CD4-positive, alpha-beta T cell treated with Interleukin-17A for 4 hours (primary cell): Measurements from ENCODE around the gene KCNT2.
"Not testable (repeated sequence)": the region's sequence is repeated elsewhere in the genome, so short reads cannot be mapped to it uniquely, and the experiment has no call there.

Experiments used
- DNase-seq: peaks from one replicate; pipeline ENCODE4 v3.0.0-alpha.2; 2020; ENCODE audit warnings: mixed read lengths

KCNT2 gene

DNA sequence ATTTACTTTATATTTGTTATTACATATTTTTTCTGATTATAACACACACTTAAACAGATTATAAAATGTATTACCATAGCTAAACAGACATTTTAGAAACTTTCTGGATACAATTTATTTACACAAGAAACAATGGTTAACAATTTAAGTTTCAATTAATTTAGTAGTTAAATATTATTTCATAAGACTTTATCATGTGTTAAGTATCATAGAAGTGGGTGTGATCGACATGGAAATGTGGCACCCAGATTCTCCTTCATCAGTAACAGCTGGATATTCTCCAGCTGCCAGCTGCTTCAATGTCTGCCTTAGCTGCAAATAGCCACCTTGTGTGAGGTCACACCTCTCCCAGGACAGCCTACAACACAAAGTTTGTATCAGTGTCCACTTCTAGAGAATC lies 97.8 kb downstream of the KCNT2 start:
- no peak for DNase-seq

DNA sequence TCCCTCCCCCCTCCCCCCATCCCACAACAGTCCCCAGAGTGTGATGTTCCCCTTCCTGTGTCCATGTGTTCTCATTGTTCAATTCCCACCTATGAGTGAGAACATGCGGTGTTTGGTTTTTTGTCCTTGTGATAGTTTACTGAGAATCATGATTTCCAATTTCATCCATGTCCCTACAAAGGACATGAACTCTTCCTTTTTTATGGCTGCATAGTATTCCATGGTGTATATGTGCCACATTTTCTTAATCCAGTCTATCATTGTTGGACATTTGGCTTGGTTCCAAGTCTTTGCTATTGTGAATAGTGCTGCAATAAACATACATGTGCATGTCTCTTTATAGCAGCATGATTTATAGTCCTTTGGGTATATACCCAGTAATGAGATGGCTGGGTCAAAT lies 104.0 kb downstream of the KCNT2 start:
- DNase-seq: not testable (repeated sequence)

- DNase-seq: no peak
Measured at GRCh38 chr1:196502437-196502836, 105.8 kb downstream of the KCNT2 start.

- no peak for DNase-seq
Measured at GRCh38 chr1:196501760-196502428, 106.3 kb downstream of the KCNT2 start.

GRCh38 chr1:196497817-196498216 lies 110.4 kb downstream of the KCNT2 start:
- no peak for DNase-seq

- no peak for DNase-seq
Measured at GRCh38 chr1:196494766-196495165, 113.5 kb downstream of the KCNT2 start.

DNA sequence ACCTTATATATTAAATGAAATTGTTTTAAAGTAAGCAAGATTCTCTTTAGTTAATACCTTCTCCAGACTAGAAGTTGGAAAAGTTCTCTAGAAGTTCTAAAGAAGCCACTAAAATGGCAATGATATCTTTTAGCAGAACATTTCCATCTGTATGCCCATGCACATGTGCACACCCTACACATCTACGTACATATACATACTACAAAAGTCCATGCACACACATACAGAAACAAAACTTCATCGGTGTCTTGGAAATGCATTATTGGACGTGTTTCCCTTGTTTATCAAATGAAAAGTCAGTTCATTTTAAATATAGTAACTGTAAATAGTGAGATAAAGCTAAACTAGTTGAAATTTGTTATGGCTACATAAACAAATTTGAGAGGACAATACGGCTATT lies 114.4 kb downstream of the KCNT2 start:
- DNase-seq: no peak

DNA sequence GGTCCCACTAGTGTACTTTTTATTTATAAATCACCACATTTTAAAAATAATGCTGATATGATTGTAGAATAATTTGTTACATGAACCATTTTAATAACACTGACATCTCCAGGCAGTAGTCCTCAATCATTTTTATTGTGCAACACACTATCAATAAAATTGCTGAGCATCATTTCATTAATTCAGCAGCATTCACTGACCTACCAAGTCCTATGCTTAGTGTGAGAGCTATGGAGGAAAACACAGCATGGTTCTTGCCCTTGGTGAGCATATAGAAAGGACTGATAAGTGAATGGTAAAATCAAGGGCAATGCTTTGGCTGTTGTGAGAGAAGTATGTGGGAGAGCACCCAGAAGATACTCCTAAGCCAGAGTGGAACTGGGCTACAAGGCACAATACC lies 119.7 kb downstream of the KCNT2 start:
- DNase-seq: no peak

DNA sequence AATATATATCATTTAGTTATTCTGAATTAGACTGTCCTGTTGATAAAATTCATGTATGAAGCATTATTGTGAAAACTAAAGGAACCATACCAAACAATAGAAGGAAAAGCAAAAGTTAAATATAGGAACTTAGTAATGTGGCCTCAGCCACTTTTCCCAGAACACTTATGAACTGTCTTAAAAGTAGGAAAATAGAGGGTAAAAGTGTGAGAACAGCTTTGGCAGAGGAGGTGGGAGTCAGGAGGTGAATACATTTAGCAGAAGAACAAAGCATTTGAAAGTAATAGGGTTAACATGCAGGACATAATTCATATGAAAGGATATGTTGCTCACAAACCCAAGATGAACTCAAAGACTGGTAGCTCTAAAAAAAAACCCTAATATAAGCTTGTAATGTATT lies 121.9 kb downstream of the KCNT2 start:
- no peak for DNase-seq

GRCh38 chr1:196481616-196482015 lies 126.6 kb downstream of the KCNT2 start:
- no peak for DNase-seq

DNA sequence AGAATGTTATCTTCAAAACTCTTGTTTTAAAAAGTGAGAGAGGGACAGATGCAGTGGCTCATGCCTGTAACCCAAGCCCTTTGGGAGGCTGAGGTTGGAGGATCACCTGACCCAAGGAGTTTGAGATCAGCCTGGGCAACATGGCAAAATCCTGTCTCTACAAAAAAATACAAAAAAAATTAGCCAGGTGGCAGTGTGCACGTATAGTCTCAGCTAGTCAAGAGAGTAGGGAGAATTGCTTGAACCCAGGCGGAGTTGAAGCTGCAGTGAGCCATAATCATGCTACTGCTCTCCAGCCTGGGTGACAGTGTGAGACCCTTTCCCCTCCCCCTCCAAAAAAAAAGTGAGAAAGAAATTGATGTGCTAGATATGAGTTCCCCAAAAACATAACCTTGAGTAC lies 131.0 kb downstream of the KCNT2 start:
- DNase-seq: no peak

- DNase-seq: no peak
Measured at GRCh38 chr1:196467230-196467925, 140.9 kb downstream of the KCNT2 start.

DNA sequence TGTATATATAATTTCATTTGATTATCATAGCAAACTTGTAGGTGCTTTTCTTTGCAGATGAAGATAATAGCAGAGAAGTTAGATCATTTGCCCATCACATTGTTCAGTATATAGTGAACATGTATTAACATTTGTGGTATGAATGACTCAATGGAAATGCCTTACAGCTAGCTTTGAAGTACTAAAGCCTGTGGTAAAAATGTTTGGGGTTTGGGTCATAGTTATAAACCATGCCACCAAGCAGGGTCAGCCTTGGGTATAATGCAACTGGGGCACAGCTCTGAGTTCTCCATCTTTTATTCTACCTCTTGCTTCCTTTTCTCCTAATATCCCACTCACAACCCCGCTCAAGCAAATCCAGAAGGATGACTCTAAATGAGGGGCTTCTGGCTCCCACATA lies 141.6 kb downstream of the KCNT2 start:
- DNase-seq: no peak

DNA sequence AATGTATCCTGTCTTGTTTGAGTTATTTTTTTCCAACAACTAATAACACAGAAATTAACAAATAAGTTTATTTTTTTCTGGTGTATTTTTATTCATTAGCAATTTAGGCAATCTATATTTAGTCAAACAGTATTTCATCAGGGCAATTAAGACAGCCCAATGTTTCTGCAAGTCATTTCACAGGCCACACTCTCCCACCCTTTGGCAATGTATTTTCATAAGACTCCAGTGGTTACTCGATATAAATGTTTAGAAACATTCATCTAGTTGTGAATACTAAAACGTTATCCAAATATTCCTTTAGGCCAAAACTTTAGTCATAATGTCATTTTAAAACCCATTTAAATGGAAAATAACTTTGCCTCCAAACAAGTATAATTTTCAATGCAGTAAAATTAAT lies 142.1 kb downstream of the KCNT2 start:
- DNase-seq: no peak

- no peak for DNase-seq
Measured at GRCh38 chr1:196464480-196464941, 143.7 kb downstream of the KCNT2 start.

- no peak for DNase-seq
Measured at GRCh38 chr1:196462086-196462485, 146.2 kb downstream of the KCNT2 start.

- no peak for DNase-seq
Measured at GRCh38 chr1:196461521-196461920, 146.7 kb downstream of the KCNT2 start.

GRCh38 chr1:196459383-196459782 lies 148.9 kb downstream of the KCNT2 start:
- DNase-seq: no peak

DNA sequence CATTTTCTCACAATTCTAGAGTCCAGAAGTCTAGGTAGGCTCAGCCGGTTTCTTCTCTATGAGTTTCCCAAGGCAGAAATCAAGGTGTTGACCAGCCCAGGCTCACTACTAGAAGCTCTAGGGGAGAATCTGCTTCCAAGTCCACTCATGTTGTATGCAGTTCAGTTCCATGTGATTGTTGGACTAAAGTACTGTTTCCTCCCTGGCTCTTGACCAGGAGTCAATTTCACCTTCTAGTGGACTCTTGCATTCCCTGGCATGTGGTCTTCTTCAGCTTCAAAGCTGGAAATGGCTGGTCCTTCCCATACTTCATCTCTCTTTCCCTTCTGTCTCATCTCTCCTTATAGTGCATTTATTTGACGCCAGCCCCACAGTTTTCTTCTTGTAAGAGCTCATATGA lies 153.4 kb downstream of the KCNT2 start:
- no peak for DNase-seq

GRCh38 chr1:196451103-196451502 lies 157.1 kb downstream of the KCNT2 start:
- no peak for DNase-seq

DNA sequence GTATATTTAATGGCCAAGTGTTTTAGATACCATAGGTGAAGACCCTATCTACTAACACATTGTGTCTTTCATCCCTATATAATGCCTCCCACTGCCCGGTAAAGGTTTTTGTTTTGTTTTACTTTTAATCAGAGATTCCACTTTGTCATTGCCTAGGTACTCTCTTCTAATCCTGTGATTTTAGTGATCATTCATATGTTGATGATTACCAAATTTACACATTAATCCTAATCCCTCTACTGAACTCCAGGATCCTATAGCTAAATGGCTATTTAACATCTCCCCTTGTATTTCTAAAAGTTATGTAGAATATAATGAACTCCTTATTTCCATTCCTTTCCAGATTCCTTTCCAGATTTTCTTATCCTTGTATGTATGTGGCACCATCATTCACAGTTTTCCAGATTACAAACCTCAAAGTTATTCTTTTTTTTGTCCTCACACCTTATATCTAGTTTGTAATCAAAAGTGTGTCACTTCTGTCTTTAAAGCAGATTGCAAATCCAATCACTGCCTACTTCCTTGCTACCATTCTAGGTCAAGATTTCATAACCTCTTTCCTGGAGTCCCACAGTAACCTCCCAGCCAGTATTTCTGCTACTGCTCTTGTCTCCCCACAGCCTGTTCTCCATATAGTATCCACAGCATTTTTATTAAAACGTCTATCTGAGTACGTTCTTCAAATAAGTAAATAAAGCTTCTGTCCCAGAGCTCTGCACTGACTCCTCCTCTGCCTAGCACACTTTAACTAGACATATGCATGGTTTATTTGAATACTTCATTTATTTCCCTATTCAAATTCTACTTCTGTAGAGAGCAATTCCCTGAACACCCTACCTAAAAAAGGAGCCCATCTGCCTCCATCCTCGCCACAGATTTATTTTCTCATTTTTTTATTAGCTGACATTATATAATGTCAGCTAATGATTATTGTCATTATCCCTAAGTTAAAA lies 157.8 kb downstream of the KCNT2 start:
- no peak for DNase-seq

GRCh38 chr1:196449460-196449859 lies 158.8 kb downstream of the KCNT2 start:
- no peak for DNase-seq

GRCh38 chr1:196445775-196446174 lies 162.5 kb downstream of the KCNT2 start:
- no peak for DNase-seq

DNA sequence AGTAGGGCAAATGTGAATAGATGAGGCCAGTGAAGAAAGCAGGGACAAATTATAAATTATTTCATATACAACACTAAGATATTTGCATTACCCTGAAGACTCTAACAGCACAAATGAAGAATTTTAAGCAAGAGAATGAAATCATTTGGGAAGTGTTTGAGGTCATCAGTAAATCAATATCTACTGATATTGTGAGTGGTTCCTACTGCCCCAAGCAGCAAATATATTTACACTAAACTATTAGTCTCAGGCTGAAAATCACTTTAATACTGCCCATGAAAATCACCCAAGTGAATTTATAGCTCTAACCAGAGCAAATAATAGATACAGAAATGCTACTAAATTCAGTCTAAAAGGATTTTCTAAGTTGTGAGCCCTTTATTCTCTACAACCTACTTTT lies 163.6 kb downstream of the KCNT2 start:
- no peak for DNase-seq
